HG03066 (cell line): Measurements from ENCODE around the gene C18orf32.
"Not testable (repeated sequence)": the region's sequence is repeated elsewhere in the genome, so short reads cannot be mapped to it uniquely, and the experiment has no call there.

ENCODE experiments used
- ATAC-seq: cut with Tn5 transposase; IDR thresholded peaks from one replicate; pipeline ENCODE4 v1.9.1; 2021; ENCODE audit warnings: low read depth; ENCODE audit not compliant: unreplicated experiment

The C18orf32 gene

GRCh38 chr18:49472459-49472858 lies 14.6 kb downstream of the C18orf32 start:
- ATAC-seq, result no peak

GRCh38 chr18:49471532-49471931 lies 15.5 kb downstream of the C18orf32 start:
- ATAC-seq, result no peak

GRCh38 chr18:49467599-49467998 lies 19.4 kb downstream of the C18orf32 start:
- ATAC-seq, result no peak

- ATAC-seq, result no peak
Observed at GRCh38 chr18:49467019-49467563, 19.9 kb downstream of the C18orf32 start.

- no peak for ATAC-seq
Observed at GRCh38 chr18:49464718-49465598, 22.1 kb downstream of the C18orf32 start.

GRCh38 chr18:49461602-49461977 lies 25.4 kb downstream of the C18orf32 start:
- ATAC-seq, result no peak

GRCh38 chr18:49460976-49461601 lies 25.9 kb downstream of the C18orf32 start:
- ATAC-seq, result no peak

- ATAC-seq, result peak; percentile 37
Observed at GRCh38 chr18:49459404-49460171, 27.4 kb downstream of the C18orf32 start.

- no peak for ATAC-seq
Observed at GRCh38 chr18:49457616-49458015, 29.4 kb downstream of the C18orf32 start.

- ATAC-seq, result no peak
Observed at GRCh38 chr18:49456794-49457193, 30.2 kb downstream of the C18orf32 start.

- ATAC-seq, result not testable (repeated sequence)
Observed at GRCh38 chr18:49452534-49452933, 34.5 kb downstream of the C18orf32 start.

- ATAC-seq, result no peak
Observed at GRCh38 chr18:49447810-49448745, 39.0 kb downstream of the C18orf32 start.

- ATAC-seq, result no peak
Observed at GRCh38 chr18:49446481-49446880, 40.6 kb downstream of the C18orf32 start.

- no peak for ATAC-seq
Observed at GRCh38 chr18:49444581-49444980, 42.5 kb downstream of the C18orf32 start.

GRCh38 chr18:49443837-49444236 lies 43.2 kb downstream of the C18orf32 start:
- ATAC-seq, result no peak

GRCh38 chr18:49441338-49441938 lies 45.6 kb downstream of the C18orf32 start:
- ATAC-seq, result no peak

- ATAC-seq, result no peak
Observed at GRCh38 chr18:49435170-49435569, 51.9 kb downstream of the C18orf32 start.

- ATAC-seq, result no peak
Observed at GRCh38 chr18:49432602-49433001, 54.4 kb downstream of the C18orf32 start.

- ATAC-seq, result no peak
Observed at GRCh38 chr18:49431165-49431962, 55.7 kb downstream of the C18orf32 start.
